Measurements from ENCODE around the gene CACYBP. TPM values are rescaled to one million over a fixed set of nuclear protein-coding genes. Genes with fewer than 3 reads are reported as not detected.

Gene CACYBP
- total RNA-seq, 1 donor from 2014 or later, result 91.5 TPM

GRCh38 chr1:174956086-174956485 is 43.7 kb upstream of the CACYBP start:
- Mint-ChIP-seq H3K9me3 (ENCODE audit: low read depth) (no peaks in the 10 kb centered on the region), H3K36me3 (ENCODE audit: insufficient read depth) (peaks cover 4% of the 10 kb centered on the region), H3K27ac (no peak overlapping the region), H3K4me3 (ENCODE audit: low read depth) (no peak overlapping the region), H3K27me3 (no peaks in the 10 kb centered on the region), H3K4me1 (ENCODE audit: low read depth) (peaks cover 26% of the 10 kb centered on the region)
- no peak for TF ChIP-seq CTCF (IDR thresholded peaks at IDR 0.05; ENCODE audit: unreplicated experiment)
- DNase-seq (ENCODE audit: low spot score, unreplicated experiment), result no peak

DNA sequence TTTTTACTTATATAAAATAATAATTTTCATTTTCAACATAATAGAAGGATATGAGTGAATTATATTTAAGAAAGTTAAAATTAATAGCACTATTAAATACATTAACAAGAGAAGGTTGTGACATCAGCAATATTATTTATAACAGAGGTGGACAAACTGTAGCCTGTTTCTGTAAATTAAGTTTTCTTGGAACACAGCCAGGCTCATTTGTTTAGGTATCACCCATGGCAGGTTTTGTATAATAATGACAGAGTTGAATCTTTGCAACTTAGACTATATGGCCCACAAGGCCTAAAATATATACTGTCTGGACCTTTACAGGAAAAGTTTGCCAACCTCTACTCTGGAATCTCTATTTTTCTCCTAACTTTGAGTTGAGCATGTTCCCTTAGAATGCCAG is 42.8 kb upstream of the CACYBP start:
- Mint-ChIP-seq H3K4me1 (ENCODE audit: low read depth) (peaks cover 25% of the 10 kb centered on the region), H3K27ac (no peak overlapping the region), H3K27me3 (no peaks in the 10 kb centered on the region)

GRCh38 chr1:174957829-174958228 is 41.9 kb upstream of the CACYBP start:
- DNase-seq (ENCODE audit: low spot score, unreplicated experiment), result no peak
- TF ChIP-seq CTCF (IDR thresholded peaks at IDR 0.05; ENCODE audit: unreplicated experiment), result no peak
- H3K9me3 Mint-ChIP-seq (ENCODE audit: low read depth), result no peaks in the 10 kb centered on the region
- no peak overlapping the region for H3K27ac Mint-ChIP-seq
- H3K4me3 Mint-ChIP-seq (ENCODE audit: low read depth), result no peak overlapping the region
- H3K36me3 Mint-ChIP-seq (ENCODE audit: insufficient read depth), result peaks cover 4% of the 10 kb centered on the region
- H3K4me1 Mint-ChIP-seq (ENCODE audit: low read depth), result peaks cover 25% of the 10 kb centered on the region
- no peaks in the 10 kb centered on the region for H3K27me3 Mint-ChIP-seq

More for the DNA sequence above, 42.8 kb upstream of the CACYBP start:
- TF ChIP-seq CTCF (IDR thresholded peaks at IDR 0.05; ENCODE audit: unreplicated experiment), result no peak
- no peak overlapping the region for H3K4me3 Mint-ChIP-seq (ENCODE audit: low read depth)
- H3K9me3 Mint-ChIP-seq (ENCODE audit: low read depth), result no peaks in the 10 kb centered on the region
- DNase-seq (ENCODE audit: low spot score, unreplicated experiment), result no peak
- peaks cover 4% of the 10 kb centered on the region for H3K36me3 Mint-ChIP-seq (ENCODE audit: insufficient read depth)

GRCh38 chr1:174958396-174958795 is 41.4 kb upstream of the CACYBP start:
- no peak for TF ChIP-seq CTCF (IDR thresholded peaks at IDR 0.05; ENCODE audit: unreplicated experiment)
- DNase-seq (ENCODE audit: low spot score, unreplicated experiment), result no peak
- Mint-ChIP-seq H3K4me3 (ENCODE audit: low read depth) (no peak overlapping the region), H3K27ac (no peak overlapping the region), H3K27me3 (no peaks in the 10 kb centered on the region), H3K36me3 (ENCODE audit: insufficient read depth) (peaks cover 4% of the 10 kb centered on the region), H3K4me1 (ENCODE audit: low read depth) (peaks cover 20% of the 10 kb centered on the region), H3K9me3 (ENCODE audit: low read depth) (no peaks in the 10 kb centered on the region)

- peaks cover 18% of the 10 kb centered on the region for H3K4me1 Mint-ChIP-seq (ENCODE audit: low read depth)
- H3K4me3 Mint-ChIP-seq (ENCODE audit: low read depth), result no peak overlapping the region
- TF ChIP-seq CTCF (IDR thresholded peaks at IDR 0.05; ENCODE audit: unreplicated experiment), result no peak
- no peaks in the 10 kb centered on the region for H3K9me3 Mint-ChIP-seq (ENCODE audit: low read depth)
- no peaks in the 10 kb centered on the region for H3K27me3 Mint-ChIP-seq
- peaks cover 4% of the 10 kb centered on the region for H3K36me3 Mint-ChIP-seq (ENCODE audit: insufficient read depth)
- DNase-seq (ENCODE audit: low spot score, unreplicated experiment), result no peak
- no peak overlapping the region for H3K27ac Mint-ChIP-seq
Observed at GRCh38 chr1:174960362-174960761, 39.4 kb upstream of the CACYBP start.
